Activated T-cell treated with anti-CD3 and anti-CD28 coated beads, Interleukin-2, amount 50 U/mL, for 4 hours (primary cell): ENCODE measurements around the gene BCL2. TPM values are rescaled to one million over a fixed set of nuclear protein-coding genes. Genes with fewer than 3 reads are reported as not detected.

ENCODE experiments used
- ATAC-seq, 2 donors: fragments of 200-7000 bp; cut with Tn5 transposase; one replicate each; pipeline ENCODE4 v1.10.0; 2021
- DNase-seq: peaks from one replicate; pipeline ENCODE4 v3.0.0-alpha.2; 2020
- H3K27me3 Mint-ChIP-seq: one replicate; pipeline ENCODE4 v1.8.0; 2021; ENCODE audit warnings: low read depth, mixed read lengths
- H3K36me3 Mint-ChIP-seq: one replicate; pipeline ENCODE4 v1.8.0; 2022; ENCODE audit warnings: mixed read lengths; ENCODE audit not compliant: insufficient read depth
- H3K4me1 Mint-ChIP-seq: one replicate; pipeline ENCODE4 v1.8.0; 2021; ENCODE audit warnings: low read depth, mixed read lengths
- H3K4me3 Mint-ChIP-seq: one replicate; pipeline ENCODE4 v1.8.0; 2021; ENCODE audit warnings: mild to moderate bottlenecking, moderate library complexity, mixed read lengths
- H3K9me3 Mint-ChIP-seq: one replicate; pipeline ENCODE4 v1.8.0; 2021; ENCODE audit warnings: mixed read lengths
- total RNA-seq, 3 donors: library from RNA; stranded (reverse); gene quantifications; one replicate each; pipeline ENCODE4 v1.2.1, GENCODE V29; 2021

Gene BCL2
- total RNA-seq, 3 donors from 2014 or later: 45.0 to 71.4 (median 66.6) TPM

- H3K4me3 Mint-ChIP-seq: no peak overlapping the region
- H3K36me3 Mint-ChIP-seq: peaks cover 32% of the 10 kb centered on the region
- no peaks in the 10 kb centered on the region for H3K27me3 Mint-ChIP-seq
- no peaks in the 10 kb centered on the region for H3K9me3 Mint-ChIP-seq
- no peak for DNase-seq
- peaks cover 88% of the 10 kb centered on the region for H3K4me1 Mint-ChIP-seq
- ATAC-seq: no peak
These were observed 48.4 kb downstream of the BCL2 start for GRCh38 chr18:63271148-63271547.

DNA sequence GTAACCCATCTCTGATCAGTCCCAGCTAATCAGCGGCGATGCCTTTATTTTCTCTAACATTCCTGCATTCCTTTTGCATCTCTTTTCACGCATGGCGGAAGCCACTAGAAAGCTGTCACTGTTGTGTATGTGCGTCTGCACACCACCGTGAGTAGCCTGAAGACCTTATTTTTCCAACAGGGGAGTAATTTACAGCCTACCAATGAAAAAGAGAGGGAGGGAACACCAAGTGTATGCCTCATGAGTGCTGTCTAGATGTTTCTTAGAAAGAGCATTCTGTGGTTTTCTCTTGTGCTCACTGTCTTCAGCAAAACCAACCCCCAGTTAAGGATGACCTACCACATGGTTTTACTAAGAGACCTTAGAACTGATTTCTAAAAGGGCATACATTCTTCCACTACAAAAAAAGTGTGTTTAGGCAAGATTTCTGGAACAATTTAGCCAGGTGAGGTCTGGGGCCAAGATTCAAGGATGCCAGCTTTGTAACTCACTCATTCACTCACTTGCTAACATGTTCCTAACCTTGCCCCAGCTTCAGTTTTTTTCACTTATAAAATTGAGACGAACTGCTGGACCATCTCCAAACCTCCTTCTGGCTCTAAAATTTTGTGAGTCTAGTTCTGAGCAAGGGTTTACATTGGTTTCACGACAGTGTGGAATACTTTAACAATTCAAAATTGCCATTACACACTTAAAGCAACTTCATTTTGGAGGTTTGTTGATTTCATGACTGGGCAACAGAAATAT, 51.4 kb downstream of the BCL2 start:
- no peaks in the 10 kb centered on the region for H3K9me3 Mint-ChIP-seq
- no peaks in the 10 kb centered on the region for H3K27me3 Mint-ChIP-seq
- H3K4me3 Mint-ChIP-seq: peak overlapping the region; percentile 64
- ATAC-seq: peak; percentile 78 to 81
- H3K36me3 Mint-ChIP-seq: peaks cover 29% of the 10 kb centered on the region
- no peak for DNase-seq
- peaks cover 82% of the 10 kb centered on the region for H3K4me1 Mint-ChIP-seq

DNA sequence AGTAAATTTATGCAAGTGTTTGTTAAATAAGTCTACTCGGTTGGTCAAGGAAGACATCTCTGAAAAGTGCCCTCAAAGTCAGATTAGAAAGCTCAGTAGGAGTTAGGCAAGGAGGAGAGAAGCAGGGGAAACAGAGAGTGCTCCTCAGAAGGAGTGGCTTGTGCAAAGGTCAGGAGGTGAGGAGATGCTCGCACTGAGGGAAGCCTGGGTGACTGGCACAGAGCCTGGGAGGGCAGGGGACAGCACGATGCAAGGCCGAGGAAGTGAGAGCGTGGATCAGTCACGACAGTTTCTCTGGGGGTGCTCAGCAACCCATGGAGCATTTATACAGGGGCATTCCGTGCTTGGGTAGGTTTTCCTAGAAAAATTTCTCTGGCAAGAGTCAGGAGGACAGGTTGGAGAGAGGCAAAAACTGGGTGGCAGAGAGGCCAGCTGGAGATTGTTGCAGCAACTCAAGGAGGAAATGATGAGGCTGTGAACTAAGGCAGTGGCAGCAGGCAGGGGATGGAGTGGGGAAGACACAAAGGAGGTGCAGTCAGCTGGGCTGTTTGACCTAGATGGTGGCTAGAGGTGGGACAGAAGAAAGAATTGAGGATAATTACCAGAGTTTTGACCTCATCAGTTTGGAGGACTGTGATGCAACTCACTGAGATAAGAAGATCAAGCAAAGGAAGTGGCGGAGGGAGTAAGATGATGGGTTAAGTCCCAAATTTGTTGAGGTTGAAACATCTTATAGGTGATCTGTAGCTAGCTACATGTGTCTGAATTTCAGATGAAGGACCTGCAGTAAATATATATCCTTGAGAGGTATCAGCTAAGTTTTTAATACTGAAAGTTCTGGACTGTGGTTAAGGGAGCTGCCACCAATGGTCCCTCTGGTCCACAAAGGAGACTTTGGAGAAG, 52.4 kb downstream of the BCL2 start:
- H3K9me3 Mint-ChIP-seq: no peaks in the 10 kb centered on the region
- peaks cover 83% of the 10 kb centered on the region for H3K4me1 Mint-ChIP-seq
- no peak overlapping the region for H3K4me3 Mint-ChIP-seq
- no peaks in the 10 kb centered on the region for H3K27me3 Mint-ChIP-seq
- ATAC-seq (no peak), DNase-seq (no peak)
- peaks cover 36% of the 10 kb centered on the region for H3K36me3 Mint-ChIP-seq

DNA sequence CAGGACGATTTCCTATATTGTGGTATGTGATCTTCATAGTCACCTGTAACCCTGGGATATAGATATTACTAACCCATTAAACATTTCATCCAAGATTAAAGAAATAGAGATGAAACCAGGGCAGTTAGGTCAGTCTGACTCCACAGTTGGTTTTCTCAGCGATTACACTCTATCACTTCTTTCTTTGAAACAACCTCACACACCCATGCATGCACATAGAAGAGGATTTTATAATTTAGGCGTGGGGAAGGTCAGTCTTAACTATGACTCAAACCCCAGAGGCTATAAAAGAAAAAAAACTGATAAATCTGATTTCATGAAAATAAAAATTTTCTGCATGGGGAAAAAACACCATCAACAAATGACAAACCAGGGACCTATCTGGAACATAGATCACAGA, 54.2 kb downstream of the BCL2 start:
- no peak for DNase-seq
- H3K36me3 Mint-ChIP-seq: peaks cover 34% of the 10 kb centered on the region
- H3K9me3 Mint-ChIP-seq: no peaks in the 10 kb centered on the region
- no peaks in the 10 kb centered on the region for H3K27me3 Mint-ChIP-seq
- H3K4me1 Mint-ChIP-seq: peaks cover 79% of the 10 kb centered on the region
- no peak for ATAC-seq
- no peak overlapping the region for H3K4me3 Mint-ChIP-seq

GRCh38 chr18:63264871-63265270, 54.7 kb downstream of the BCL2 start:
- no peak for DNase-seq
- no peaks in the 10 kb centered on the region for H3K9me3 Mint-ChIP-seq
- no peak for ATAC-seq
- peaks cover 33% of the 10 kb centered on the region for H3K36me3 Mint-ChIP-seq
- H3K4me3 Mint-ChIP-seq: no peak overlapping the region
- no peaks in the 10 kb centered on the region for H3K27me3 Mint-ChIP-seq
- peaks cover 78% of the 10 kb centered on the region for H3K4me1 Mint-ChIP-seq

GRCh38 chr18:63263444-63263843, 56.1 kb downstream of the BCL2 start:
- Mint-ChIP-seq H3K27me3 (no peaks in the 10 kb centered on the region), H3K9me3 (no peaks in the 10 kb centered on the region), H3K36me3 (peaks cover 38% of the 10 kb centered on the region), H3K4me3 (no peak overlapping the region), H3K4me1 (peaks cover 79% of the 10 kb centered on the region)
- DNase-seq (no peak), ATAC-seq (no peak)

- Mint-ChIP-seq H3K36me3 (peaks cover 39% of the 10 kb centered on the region), H3K9me3 (no peaks in the 10 kb centered on the region), H3K27me3 (no peaks in the 10 kb centered on the region), H3K4me1 (peaks cover 76% of the 10 kb centered on the region), H3K4me3 (no peak overlapping the region)
- DNase-seq (no peak), ATAC-seq (no peak)
These were observed 56.9 kb downstream of the BCL2 start for GRCh38 chr18:63262369-63263335.

DNA sequence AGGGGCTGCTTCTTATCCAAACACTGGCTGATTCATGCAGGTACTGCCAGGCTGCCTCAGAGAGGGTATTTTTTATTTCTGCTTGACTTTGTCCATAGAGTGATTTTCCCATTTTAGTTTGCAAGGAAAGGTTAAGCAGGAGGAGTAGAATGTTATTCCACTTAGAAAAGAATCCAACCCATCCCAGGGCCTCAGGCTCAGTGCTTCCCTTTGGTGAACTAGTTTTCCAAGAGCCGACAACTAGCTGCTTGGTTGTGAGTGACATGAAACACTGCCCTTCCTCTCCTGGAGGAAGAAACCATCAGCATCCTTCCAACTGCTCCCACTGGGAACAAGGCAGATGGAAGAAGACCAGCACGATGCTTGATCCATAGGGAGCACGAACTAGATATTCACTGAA, 58.5 kb downstream of the BCL2 start:
- ATAC-seq (no peak), DNase-seq (no peak)
- Mint-ChIP-seq H3K9me3 (no peaks in the 10 kb centered on the region), H3K36me3 (peaks cover 40% of the 10 kb centered on the region), H3K4me3 (no peak overlapping the region), H3K27me3 (no peaks in the 10 kb centered on the region), H3K4me1 (peaks cover 77% of the 10 kb centered on the region)

DNA sequence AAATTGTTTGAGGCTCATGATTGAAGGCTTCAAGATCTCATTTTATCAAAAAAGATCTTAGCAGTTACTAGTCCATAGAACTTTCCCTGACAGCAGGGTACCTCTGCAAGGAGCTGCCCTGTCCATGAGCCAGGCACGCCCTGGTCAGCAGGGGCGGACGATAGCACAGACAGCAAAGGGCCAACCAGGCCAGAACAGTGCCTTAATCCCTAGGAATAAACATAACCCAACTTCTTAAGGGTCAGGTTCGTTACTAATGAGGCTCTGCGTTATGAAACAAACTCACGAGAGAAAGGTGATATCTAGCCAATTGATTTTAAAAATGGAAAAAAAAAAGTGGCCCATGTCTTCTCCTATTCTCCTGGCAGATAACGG, 59.2 kb downstream of the BCL2 start:
- H3K36me3 Mint-ChIP-seq: peaks cover 43% of the 10 kb centered on the region
- H3K4me1 Mint-ChIP-seq: peaks cover 79% of the 10 kb centered on the region
- no peak overlapping the region for H3K4me3 Mint-ChIP-seq
- DNase-seq (no peak), ATAC-seq (no peak)
- H3K9me3 Mint-ChIP-seq: no peaks in the 10 kb centered on the region
- no peaks in the 10 kb centered on the region for H3K27me3 Mint-ChIP-seq

DNA sequence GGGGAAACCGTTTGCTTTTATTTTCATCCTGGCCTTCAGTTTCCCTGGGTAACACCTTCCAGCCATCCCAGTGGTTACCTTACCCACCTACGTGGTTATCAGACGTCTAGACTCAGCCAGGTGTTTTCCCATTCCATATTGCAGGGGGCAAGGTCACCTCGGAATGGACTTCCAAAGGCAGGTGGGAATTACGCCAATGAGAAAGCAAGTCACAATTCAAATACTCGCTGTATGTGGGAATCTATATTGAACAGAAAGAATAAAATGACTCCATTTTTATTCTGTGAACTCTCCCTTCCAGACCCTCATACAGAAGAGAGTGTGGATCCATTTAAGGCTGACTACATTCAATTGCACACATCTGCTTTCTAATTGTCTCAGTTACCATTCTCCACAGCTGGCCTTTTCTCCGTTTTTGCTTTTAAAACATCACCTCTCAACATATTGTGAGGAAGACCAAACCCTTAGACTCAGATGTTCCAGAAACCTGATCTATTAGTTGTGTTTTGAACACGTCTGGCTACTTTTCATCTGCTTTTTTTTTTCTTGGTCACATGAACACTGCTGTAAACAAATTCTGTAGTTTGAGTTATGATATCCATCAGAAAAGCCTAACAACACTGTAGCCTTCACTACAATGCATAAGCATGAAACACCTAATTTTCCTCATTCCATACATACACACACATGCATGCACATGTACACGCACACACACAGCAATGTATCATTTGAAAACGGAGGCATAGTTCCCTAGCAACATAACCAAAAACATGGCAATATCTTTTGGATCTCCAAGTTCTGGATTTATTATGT, 59.8 kb downstream of the BCL2 start:
- no peak for ATAC-seq
- peaks cover 45% of the 10 kb centered on the region for H3K36me3 Mint-ChIP-seq
- no peak overlapping the region for H3K4me3 Mint-ChIP-seq
- H3K27me3 Mint-ChIP-seq: no peaks in the 10 kb centered on the region
- no peak for DNase-seq
- H3K9me3 Mint-ChIP-seq: no peaks in the 10 kb centered on the region
- peaks cover 83% of the 10 kb centered on the region for H3K4me1 Mint-ChIP-seq

GRCh38 chr18:63258749-63259566, 60.6 kb downstream of the BCL2 start:
- peak; percentile 45 to 68 for ATAC-seq
- H3K4me3 Mint-ChIP-seq: no peak overlapping the region

DNA sequence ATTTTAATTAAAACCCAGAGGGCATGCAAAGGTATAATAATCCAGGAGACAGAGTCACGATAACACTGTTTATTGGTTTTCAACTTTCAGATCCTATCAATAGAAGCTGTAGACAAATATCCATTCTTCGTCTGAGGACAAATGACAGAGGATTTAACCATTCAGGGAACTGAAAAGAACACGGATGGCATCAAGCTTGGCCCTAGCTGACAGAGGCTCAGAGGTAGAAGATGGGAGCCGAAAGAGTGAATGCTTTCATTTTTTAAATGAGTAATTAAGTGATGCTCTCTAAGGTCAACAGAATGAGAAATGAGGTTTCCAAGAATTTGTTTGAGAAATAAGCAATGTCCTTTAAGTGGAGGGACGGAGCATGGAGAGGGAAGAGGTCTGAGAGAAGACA, 62.1 kb downstream of the BCL2 start:
- Mint-ChIP-seq H3K36me3 (peaks cover 56% of the 10 kb centered on the region), H3K9me3 (peaks cover 2% of the 10 kb centered on the region), H3K27me3 (no peaks in the 10 kb centered on the region), H3K4me1 (peaks cover 82% of the 10 kb centered on the region), H3K4me3 (peak overlapping the region; percentile 50)
- DNase-seq (no peak), ATAC-seq (no peak)

More at GRCh38 chr18:63258749-63259566, 60.6 kb downstream of the BCL2 start:
- Mint-ChIP-seq H3K36me3 (peaks cover 51% of the 10 kb centered on the region), H3K9me3 (no peaks in the 10 kb centered on the region), H3K27me3 (no peaks in the 10 kb centered on the region), H3K4me1 (peaks cover 82% of the 10 kb centered on the region)
- no peak for DNase-seq

DNA sequence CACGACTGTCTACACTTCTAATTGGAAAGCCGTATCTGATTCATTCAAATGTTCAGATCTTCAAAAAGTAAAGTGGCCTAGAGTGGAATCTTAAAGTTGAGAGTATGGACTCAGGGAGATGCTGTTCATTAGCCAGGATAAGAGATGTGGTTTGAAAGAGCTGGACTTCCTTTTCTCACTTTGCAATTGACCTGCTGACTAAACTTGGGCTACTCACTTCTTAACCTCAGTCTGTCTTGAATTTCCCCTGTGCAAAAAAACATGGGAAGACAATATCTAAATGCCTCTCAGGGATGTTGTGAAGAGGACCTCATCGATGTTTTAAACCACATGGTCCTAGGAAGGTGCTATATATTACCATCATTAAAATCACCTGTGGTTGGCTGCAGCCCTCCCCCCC, 64.1 kb downstream of the BCL2 start:
- peaks cover 4% of the 10 kb centered on the region for H3K9me3 Mint-ChIP-seq
- peaks cover 79% of the 10 kb centered on the region for H3K4me1 Mint-ChIP-seq
- H3K36me3 Mint-ChIP-seq: peaks cover 49% of the 10 kb centered on the region
- DNase-seq (no peak), ATAC-seq (no peak)
- H3K27me3 Mint-ChIP-seq: no peaks in the 10 kb centered on the region
- no peak overlapping the region for H3K4me3 Mint-ChIP-seq
